GF-D8 (cell line): ENCODE data around the gene OTOS.

Source experiments
- DNase-seq: peaks from one replicate; lab custom pipeline; 2025; lab: John Stamatoyannopoulos, UW

The OTOS gene

GRCh38 chr2:240140511-240140910, at the start of gene OTOS:
OTOS (minus strand) TSS chr2:240140658; CDS start chr2:240140326, 332 bp downstream.
- no peak for DNase-seq

- no peak for DNase-seq
Measured at GRCh38 chr2:240189686-240190085, 49.2 kb upstream of the OTOS start.

GRCh38 chr2:240187989-240188590, 47.6 kb upstream of the OTOS start:
- no peak for DNase-seq

- DNase-seq: no peak
Measured at GRCh38 chr2:240186191-240186725, 45.8 kb upstream of the OTOS start.

GRCh38 chr2:240184656-240185055, 44.2 kb upstream of the OTOS start:
- no peak for DNase-seq

- DNase-seq: no peak
Measured at GRCh38 chr2:240183875-240184590, 43.6 kb upstream of the OTOS start.

GRCh38 chr2:240183006-240183874, 42.8 kb upstream of the OTOS start:
- DNase-seq: no peak

GRCh38 chr2:240182476-240182875, 42.0 kb upstream of the OTOS start:
- no peak for DNase-seq

- no peak for DNase-seq
Measured at GRCh38 chr2:240182001-240182400, 41.5 kb upstream of the OTOS start.

- no peak for DNase-seq
Measured at GRCh38 chr2:240179941-240180666, 39.6 kb upstream of the OTOS start.

- DNase-seq: no peak
Measured at GRCh38 chr2:240179186-240179815, 38.8 kb upstream of the OTOS start.

GRCh38 chr2:240178564-240178963, 38.1 kb upstream of the OTOS start:
- no peak for DNase-seq

GRCh38 chr2:240174496-240174895, 34.0 kb upstream of the OTOS start:
- DNase-seq: no peak

GRCh38 chr2:240172071-240172895, 31.8 kb upstream of the OTOS start:
- no peak for DNase-seq

- DNase-seq: no peak
Measured at GRCh38 chr2:240170883-240171282, 30.4 kb upstream of the OTOS start.

GRCh38 chr2:240170354-240170735, 29.9 kb upstream of the OTOS start:
- DNase-seq: no peak

- no peak for DNase-seq
Measured at GRCh38 chr2:240169486-240170353, 29.3 kb upstream of the OTOS start.

- no peak for DNase-seq
Measured at GRCh38 chr2:240168546-240169361, 28.3 kb upstream of the OTOS start.

GRCh38 chr2:240168041-240168440, 27.6 kb upstream of the OTOS start:
- DNase-seq: no peak
